HG02623 (cell line): Measurements from ENCODE around the gene ENGASE.

Experiments used
- ATAC-seq: cut with Tn5 transposase; IDR thresholded peaks from one replicate; pipeline ENCODE4 v1.9.1; 2021; ENCODE audit warnings: moderate library complexity; ENCODE audit not compliant: unreplicated experiment

The ENGASE gene

GRCh38 chr17:79079421-79080200, 5.0 kb downstream of the ENGASE start:
- ATAC-seq, result no peak

- ATAC-seq, result no peak
Measured at GRCh38 chr17:79080349-79080748, 5.7 kb downstream of the ENGASE start.

GRCh38 chr17:79080761-79081290, 6.2 kb downstream of the ENGASE start:
- ATAC-seq, result no peak

- no peak for ATAC-seq
Measured at GRCh38 chr17:79081571-79082276, 7.1 kb downstream of the ENGASE start.

GRCh38 chr17:79082311-79083190, 7.9 kb downstream of the ENGASE start:
- ATAC-seq, result no peak

GRCh38 chr17:79083191-79083971, 8.8 kb downstream of the ENGASE start:
- ATAC-seq, result no peak

- ATAC-seq, result no peak
Measured at GRCh38 chr17:79084291-79085153, 9.9 kb downstream of the ENGASE start.

GRCh38 chr17:79085154-79085920, 10.7 kb downstream of the ENGASE start:
- ATAC-seq, result no peak

GRCh38 chr17:79085921-79086551, 11.4 kb downstream of the ENGASE start:
- ATAC-seq, result no peak

- ATAC-seq, result no peak
Measured at GRCh38 chr17:79086609-79087427, 12.2 kb downstream of the ENGASE start.

- ATAC-seq, result no peak
Measured at GRCh38 chr17:79087428-79088143, 13.0 kb downstream of the ENGASE start.

GRCh38 chr17:79088247-79088996, 13.8 kb downstream of the ENGASE start:
- no peak for ATAC-seq

GRCh38 chr17:79088997-79089328, 14.3 kb downstream of the ENGASE start:
- no peak for ATAC-seq

- ATAC-seq, result no peak
Measured at GRCh38 chr17:79089720-79090442, 15.3 kb downstream of the ENGASE start.

- ATAC-seq, result no peak
Measured at GRCh38 chr17:79090443-79091225, 16.0 kb downstream of the ENGASE start.
